NCI-H748 (cell line): Measurements from ENCODE around the gene GGA2.
"Not testable (repeated sequence)": the region's sequence is repeated elsewhere in the genome, so short reads cannot be mapped to it uniquely, and the experiment has no call there.

Source experiments
- DNase-seq: peaks from one replicate; lab custom pipeline; 2025; ENCODE audit not compliant: unreplicated experiment; lab: John Stamatoyannopoulos, UW

GGA2 gene

DNA sequence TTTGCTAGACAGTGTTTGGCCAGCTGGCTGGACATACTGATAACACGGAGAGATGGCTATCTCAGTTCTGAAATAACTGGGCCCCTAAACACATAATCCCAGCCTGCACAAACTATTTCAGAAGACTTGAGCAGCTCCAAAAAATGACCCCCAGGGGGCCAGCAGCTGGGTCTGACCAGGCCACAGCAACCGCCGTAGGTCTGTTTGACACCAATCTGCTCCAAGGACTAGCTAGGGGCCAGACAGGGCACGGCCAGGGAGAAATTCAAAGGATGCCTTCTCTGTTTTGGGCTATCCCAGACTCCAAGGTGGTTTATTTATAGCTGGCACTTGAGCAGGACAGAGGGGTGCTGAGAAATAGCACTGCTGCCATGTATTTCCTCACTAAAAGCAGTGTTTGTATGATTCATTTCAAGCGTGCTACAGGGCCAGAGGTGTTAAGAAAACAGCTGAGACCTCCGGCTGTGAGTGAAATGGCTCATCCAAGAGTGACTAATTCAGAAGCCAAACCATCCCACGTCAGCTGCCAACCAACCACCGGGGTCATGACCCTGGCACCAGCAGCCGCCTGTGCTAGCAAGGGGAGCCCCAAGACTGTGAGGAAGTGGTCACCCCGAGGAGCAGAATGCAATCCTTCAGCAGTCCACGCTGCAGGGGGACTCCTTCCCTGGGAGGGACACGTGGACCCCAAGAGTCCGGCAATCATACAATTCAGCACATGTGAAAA is 5.7 kb downstream of the GGA2 start:
- DNase-seq: no peak

DNA sequence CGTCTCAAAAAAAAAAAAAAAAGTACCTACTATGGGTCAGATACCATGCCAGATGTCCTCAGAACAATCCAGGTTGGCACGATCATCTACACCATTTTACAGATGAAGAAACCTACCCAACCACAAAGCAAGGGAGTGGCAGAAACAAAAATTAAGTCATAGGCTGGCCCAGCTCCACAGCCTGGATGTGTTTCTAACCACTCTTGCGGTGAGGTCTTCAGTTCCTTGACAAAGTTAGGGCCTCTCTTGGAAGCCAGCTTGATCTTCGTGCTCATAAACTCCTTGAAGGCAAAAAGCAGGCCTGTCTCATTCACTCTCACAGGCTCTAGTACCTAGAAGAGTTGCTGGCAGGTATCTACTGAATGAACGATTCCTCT is 6.2 kb downstream of the GGA2 start:
- no peak for DNase-seq

DNA sequence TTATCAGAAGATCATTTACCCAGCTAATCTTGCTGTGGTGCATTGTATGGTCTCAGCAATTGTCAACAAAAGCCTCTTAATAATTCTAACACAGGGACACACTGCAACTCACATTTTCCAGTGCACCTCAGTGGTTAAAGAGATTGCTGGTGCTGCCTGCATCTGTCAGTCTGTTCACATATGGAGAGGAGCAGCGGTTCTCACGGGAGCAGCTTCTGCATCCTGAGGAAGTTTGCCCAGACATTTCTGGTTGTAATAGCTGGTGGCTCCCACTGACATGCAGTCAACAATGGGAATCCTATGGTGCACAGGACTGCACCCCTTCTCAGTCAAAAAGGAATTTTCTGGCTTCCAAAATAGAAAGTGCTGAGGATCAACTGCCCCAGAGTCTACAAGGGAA is 7.8 kb downstream of the GGA2 start:
- DNase-seq: no peak

DNA sequence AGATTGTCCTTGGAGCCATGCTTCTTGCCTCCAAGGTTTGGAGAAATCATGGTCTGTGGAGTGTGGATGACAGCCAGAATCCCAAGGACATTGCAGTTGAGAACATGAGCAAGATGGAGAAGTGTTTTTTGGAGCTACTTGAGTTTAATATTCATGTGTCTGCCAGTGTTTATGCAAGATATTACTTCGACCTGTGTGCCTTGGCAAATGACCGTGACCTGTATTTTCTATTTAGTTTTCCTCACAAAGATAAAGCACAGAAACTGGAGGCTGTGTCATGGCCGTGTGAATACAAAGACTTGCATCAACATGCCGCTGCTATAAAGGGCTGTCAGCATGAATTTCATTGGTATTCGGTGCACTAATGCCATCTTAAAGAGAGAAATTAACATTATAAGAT is 9.0 kb downstream of the GGA2 start:
- DNase-seq: no peak

DNA sequence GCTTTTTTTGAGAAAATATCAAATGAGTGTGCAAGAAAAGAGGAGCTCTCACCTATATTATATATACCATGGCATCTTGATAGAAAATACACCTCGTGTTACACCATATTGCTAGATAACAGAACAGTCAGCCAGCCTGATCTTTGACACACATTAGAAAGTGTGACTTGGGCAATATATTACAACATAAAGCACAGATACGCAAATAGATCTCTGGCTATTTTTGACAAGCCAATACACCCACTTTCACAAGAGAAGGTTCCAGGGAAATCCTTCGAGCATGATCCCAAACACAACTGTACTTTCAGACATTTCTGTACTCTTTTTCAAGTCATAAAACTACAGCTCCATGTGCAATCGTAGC is 9.4 kb downstream of the GGA2 start:
- no peak for DNase-seq

DNA sequence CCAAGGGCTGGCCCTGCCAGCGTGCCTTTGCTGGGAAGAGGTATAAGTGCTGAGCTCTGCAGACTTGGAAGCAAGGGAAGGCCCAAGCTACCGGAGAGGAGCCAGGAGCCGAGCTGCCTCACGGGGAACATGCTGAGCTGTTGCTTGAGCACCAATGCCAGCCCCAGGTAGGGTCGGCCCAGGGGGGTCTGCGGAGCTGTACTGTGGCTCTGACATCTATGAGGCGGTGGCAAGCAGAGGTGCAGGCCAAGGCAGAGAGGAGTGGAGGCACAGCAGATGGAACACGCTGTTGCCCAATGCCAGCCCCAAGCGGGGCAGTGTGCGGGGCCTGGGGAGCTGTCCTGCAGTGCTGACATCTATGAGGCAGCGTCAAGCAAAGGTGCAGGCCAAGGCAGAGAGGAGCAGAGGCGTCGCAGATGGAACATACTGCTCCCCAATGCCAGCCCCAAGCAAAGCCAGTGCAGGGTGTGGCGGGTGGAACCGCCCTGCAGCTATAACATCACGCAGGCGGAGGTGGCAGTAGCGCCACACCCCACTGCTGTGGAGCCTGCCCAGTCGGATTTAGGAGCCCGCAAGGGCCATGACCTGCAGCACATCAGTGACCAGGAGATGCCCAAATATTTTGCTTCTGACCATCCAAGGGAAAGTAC is 10.0 kb downstream of the GGA2 start:
- no peak for DNase-seq

DNA sequence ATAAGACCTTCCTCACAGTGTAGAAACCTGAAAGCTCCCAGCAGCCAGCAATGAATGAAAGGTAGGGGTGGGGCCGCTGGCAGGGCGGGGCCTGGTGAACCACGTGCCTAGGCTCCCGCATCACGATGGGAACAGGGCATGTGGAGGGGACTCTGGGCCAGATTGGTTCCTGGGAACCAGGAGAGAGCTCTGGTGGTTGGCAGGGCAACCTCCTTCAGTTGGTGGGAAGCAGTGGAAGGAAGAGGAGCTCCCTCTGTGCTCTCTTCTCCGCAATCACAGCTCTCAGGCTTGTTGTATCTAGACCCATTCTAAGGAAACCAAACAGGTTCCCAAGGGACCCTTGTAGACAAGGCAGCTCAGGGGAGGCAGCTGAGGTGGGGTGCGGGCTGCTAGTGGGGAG is 10.5 kb downstream of the GGA2 start:
- DNase-seq: no peak

DNA sequence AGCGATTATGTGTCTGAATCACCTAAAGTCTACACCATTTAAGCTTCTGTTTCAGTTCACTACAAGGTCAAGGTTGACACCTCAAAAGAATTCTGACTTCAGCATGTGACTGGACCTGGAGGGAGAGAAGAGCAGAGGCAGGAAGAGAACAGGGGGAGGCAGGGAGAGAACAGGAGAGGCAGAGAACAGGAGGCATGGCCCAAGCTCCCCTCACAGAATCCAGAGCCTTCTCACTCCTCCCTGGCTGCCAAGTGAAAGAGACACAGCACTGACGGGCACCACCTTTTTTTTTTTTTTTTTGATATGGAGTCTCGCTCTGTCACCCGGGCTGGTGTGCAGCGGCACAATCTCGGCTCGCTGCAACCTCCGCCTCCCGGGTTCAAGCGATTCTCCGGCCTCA is 11.4 kb downstream of the GGA2 start:
- DNase-seq: no peak

DNA sequence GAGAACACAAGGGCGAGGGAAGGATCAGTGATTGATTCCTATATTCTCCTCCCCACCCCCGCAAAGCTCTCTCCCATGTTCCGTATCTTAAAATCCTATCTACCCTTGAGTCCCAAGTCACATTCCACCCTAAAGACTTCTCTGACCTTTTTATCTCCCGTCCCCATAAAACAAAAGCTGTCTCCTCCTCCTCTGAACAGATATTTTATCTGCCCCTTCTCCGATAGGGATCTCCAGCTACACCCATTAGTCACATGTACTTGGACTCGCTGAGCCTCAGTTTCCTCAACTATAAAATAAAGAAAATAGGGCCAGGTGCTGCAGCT is 12.8 kb downstream of the GGA2 start:
- no peak for DNase-seq

DNA sequence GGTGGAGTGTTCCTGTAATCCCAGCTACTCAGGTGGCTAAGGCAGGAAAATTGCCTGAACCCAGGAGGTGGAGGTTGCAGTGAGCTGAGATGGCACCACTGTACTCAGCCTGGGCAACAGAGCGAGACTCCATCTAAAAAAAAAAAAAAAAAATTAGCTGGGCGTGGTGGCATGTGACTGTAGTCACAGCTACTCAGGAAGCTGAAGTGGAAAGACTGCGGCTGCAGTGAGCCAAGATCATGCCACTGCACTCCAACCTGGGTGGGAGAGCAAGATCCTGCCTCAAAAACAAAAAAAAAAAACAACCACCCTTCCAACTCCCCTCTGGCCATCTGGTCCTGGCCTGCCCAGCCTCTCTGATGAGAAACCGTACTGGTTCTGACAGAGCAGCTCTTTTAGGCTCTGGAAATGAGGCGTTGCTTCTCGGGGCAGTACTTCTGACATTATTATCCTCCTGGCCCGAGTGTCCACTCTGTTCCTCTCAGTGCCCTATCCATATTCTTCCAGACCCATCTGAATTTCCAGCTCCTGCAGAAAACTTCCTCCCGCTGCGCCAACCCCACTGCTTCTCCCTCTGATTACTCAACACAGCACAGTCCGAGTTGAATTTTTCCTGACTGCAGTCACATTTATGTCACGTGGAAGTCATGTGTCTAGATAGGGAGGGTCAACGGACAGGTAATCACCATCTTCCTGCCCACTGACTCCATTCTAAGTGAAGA is 13.3 kb downstream of the GGA2 start:
- no peak for DNase-seq

DNA sequence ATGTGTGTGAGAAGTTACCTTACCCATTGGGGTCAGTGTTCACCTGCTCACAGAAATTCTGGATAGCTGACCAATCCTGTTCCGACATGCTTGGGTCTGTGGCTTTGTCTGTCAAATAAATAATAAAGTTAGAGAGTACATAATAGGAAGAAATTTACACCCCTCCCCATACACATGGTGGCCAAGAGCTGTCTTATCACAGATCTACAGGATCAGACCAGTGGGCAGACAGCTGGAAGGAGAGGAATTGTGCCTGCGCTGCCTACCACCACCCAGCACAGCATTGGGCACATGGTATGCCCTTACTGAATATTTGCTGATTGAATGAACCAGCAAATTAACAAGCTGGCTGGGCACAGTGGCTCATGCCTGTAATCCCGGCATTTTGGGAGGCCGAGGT is 14.6 kb downstream of the GGA2 start:
- DNase-seq: no peak

DNA sequence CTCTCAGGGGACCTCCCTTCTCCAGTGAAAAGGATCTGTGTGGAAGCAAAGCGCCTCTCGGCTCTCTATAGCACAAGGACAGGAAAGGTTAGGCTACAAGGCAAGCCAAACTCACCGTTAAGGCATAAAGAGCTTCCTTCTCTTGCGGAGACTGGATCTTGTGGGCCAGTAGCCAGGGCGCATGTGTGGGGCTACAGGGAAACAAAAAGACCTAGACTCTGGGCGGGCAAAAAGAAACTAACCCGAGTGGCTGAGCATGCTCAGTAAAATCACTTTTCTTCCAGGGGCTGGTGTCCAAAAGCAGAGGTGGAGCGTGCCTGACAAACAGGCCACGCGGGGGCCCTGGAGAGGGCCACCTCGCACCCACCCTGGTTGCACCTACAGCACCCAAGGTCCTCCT is 16.1 kb downstream of the GGA2 start:
- no peak for DNase-seq

DNA sequence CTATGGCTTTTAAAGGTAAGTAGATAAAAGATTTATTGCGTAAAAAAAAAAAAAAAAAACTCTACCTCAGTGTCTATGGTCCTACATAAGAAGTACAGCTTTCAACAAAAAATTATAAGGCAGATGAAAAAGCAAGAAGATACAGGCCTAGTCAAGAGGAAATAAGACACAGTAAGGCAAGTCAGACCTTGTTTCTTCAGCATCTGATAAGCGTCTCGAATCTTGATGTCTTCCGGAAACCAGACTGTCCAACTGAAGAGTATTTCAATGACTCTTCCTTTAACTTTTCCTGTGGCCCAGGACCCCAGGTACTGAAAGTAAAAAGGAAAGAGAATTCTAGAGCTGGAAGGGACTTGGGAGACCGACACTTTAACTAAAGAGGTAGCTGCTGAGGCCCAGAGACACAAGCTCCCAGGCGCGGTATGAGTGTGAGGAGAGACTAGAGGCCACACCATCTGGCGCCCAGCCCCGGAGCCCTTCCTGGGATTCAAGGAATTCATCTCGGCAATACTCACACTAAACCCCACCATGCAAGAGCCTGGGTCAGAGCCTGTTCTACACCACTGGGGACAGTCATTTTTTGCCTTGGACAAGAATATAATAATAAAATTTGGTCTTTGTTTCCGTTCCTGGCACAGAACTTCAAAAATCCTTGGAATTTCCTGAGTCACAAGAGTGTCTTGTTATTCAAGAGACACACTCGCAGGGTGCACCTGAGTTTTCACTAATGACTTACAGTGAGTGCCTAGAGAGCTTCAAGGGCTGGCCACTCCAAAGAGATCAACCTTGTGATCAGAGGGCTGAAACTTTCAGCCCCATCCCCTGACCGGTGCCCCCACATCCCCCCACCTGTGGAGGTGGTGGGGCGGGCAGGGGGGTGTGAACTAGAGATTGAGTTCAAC is 18.6 kb downstream of the GGA2 start:
- DNase-seq: no peak

DNA sequence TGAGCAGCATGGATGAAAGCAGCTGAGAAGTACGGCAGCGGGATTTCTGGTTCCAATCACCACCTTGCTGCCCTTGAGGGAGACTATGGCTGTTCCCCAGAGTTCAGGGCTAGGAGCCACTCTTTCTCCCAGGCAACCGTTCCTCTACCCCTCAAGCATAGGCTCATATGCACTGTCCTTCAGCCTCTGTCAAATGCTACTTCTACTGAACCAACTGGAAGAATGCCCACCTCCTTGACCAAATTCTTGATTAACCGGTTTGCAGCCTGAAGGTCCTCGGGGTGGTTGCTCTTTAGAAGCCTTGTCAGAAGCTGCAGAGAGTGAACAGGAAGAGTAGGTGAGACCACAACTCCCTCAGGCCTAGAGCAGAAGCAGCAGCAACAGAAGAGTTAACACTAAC is 23.8 kb downstream of the GGA2 start:
- no peak for DNase-seq

DNA sequence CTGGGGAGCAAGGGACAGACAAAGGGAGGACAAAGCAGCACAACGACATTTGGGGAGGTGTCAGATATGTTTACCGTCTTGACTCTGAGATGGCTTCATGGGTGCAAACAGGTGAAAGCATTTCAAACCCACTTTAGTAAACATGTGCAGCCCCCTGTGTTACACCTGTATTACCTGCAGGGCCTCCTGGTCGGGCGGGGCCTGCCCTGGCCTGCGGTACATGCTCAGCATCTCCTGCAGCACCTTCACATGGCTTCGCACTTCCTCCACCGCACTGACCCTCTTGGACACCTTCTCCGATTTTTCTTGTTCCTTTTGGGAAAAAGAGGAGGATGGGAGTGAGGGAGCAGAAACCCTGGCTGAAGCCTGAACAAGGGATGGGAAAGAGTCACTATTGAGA is 24.5 kb downstream of the GGA2 start:
- DNase-seq: no peak

DNA sequence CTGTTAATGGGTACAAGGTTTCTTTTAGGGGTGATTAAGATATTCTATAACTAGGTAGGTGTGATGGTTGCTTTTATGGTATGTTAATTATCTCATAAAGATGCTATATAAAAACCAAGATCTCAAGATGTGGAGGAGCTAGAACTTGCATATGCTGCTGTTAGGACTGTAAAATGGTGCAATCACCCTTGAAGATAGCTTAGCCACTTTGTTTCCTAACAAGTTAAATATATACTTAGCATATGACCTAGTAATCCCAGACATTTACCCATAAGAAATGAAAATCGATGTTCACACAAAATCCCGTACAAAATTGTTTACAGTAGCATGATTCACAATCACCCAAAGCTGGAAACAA is 25.1 kb downstream of the GGA2 start:
- no peak for DNase-seq

DNA sequence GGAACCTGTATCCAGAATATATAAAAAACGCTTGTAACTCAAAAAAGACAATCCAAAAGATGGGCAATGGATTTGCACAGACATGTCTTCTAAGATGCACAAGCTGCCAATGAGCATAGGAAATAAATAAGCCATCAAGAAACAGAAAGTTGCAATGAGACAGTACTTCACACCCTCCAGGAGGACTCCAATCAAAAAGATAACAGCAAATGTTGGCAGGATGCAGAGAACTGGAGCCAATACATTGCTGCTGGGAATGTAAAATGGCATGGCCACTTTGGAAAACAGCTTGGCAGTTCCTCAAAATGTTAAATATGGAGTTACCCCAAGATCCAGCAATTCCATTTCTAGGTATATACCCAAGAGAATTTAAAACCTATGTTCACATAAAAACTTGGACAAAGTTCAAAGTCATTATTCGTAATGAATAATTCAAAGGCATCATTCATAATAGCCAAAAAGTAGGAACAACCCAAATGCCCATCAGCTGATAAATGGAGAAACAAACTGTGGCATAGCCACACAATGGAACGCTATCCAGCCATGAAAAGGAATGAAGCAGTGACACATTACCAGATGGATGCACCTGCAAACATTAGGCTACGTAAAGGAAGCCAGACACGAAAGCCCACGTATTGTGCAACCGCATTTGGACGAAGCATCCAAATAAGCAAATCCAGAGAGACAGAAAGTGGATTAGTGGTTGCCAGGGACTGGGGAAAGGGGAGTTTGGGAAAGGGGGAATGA is 25.6 kb downstream of the GGA2 start:
- DNase-seq: no peak

DNA sequence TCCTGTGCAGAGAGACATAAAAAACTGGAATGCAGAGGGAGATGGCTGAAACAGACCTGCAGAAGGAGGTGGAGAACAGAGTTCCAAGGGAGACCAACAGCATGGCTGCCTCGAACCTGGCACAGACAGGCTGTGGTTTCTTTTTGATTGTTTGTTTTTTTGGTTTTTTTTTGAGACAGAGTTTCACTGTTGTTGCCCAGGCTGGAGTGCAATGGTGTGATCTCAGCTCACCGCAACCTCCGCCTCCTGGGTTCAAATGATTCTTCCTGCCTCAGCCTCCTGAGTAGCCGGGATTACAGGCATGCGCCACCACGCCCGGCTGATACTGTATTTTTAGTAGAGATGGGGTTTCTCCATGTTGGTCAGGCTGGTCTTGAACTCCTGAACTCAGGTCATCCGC is 26.8 kb downstream of the GGA2 start:
- not testable (repeated sequence) for DNase-seq

DNA sequence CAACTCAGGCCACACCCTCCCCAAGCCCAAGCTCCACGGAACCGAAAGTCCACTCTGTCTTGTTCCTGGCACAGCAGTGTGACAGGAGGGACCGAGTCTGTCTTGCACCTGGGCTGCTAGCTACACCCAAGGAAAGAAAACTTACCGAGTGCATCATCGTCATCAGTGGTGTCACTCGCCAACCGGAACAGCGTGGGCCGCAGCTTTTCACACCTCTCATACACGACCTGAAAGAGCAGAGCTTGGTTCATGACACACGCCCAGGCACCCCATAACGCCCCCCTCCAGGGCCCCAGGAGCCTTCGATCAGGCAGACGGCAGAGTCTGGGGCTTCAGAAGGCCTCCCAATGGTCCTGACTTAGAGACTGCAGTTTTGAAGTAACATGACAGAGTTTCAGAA is 27.5 kb downstream of the GGA2 start:
- DNase-seq: no peak

DNA sequence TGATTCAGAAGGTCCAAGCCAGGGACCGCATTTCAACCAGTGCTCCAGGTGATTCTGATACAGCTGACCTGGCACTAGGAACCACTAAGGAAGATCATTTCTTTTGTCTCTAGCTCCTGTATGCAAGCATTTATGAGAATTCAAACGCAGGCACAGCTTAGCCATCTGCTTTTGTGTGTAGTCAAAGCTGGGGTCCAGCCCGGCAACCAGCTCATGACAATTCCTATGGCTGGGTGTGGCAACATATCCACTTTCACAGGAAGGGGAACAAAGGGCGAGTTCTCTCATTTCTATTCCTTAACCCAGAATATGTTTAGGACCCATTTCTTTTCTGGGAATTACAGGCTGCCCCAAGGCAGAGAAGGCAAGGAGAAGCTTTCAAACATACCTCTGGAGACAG is 30.0 kb downstream of the GGA2 start:
- no peak for DNase-seq

DNA sequence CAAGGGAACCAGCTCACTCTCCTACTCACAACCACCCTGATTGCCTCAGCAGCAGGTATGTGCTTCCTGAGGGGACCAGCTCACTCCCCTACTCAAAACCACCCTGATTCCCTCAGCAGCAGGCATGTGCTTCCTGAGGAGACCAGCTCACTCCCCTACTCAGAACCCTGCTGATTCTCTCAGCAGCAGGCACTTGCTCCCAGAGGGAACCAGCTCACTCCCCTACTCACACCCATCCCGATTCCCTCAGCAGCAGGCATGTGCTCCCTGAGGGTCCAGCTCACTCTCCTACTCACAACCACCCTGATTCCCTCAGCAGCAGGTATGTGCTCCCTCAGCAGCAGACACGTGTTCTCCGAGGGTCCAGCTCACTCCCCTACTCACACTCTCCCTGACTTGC is 31.2 kb downstream of the GGA2 start:
- DNase-seq: no peak
